ENCODE measurements around the gene NAPA.

Gene NAPA

GRCh38 chr19:47445527-47445926 lies 69.3 kb downstream of the NAPA start:
- no peaks in the 10 kb centered on the region for H3K9me3 ChIP-seq (replicated peaks; ENCODE audit: low read length)
- peaks cover 84% of the 10 kb centered on the region for H3K27me3 ChIP-seq (ENCODE audit: control insufficient read depth, insufficient read depth, low read length)
- H3K4me2 ChIP-seq (ENCODE audit: low read length) = peak overlapping the region; percentile 38
- H3K4me3 ChIP-seq (ENCODE audit: low read length) = no peak overlapping the region
- H3K9ac ChIP-seq (ENCODE audit: low read depth, low read length) = no peak overlapping the region
- H3K36me3 ChIP-seq (ENCODE audit: insufficient read depth, low read length) = no peaks in the 10 kb centered on the region
- peaks cover 9% of the 10 kb centered on the region for H3K4me1 ChIP-seq (ENCODE audit: control insufficient read depth, insufficient read depth, low read length)

DNA sequence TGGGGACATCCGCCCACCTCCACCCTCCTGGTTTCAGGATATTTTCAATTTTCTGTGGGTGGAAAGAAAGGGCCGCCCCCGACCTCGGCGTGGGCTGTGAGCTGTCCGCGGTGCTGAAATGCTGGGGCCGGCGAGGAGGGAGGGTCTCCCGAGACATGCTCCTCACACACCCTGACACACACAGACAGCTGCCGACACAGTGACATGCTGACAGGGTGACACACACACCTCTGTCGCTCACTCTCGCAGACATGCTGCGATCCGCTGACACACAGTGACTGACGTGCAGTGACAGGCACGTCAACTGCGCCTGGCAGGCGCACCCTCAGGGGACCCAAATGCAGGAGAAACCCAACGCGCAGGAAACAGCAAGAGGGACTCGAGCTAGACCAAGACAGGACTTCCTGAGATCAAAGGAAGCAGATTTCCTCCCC lies 70.5 kb downstream of the NAPA start:
- no peaks in the 10 kb centered on the region for H3K36me3 ChIP-seq (ENCODE audit: insufficient read depth, low read length)
- no peak overlapping the region for H3K4me2 ChIP-seq (ENCODE audit: low read length)
- H3K4me1 ChIP-seq (ENCODE audit: control insufficient read depth, insufficient read depth, low read length) = peaks cover 9% of the 10 kb centered on the region
- H3K4me3 ChIP-seq (ENCODE audit: low read length) = no peak overlapping the region
- peaks cover 77% of the 10 kb centered on the region for H3K27me3 ChIP-seq (ENCODE audit: control insufficient read depth, insufficient read depth, low read length)
- no peak overlapping the region for H3K9ac ChIP-seq (ENCODE audit: low read depth, low read length)
- H3K9me3 ChIP-seq (replicated peaks; ENCODE audit: low read length) = no peaks in the 10 kb centered on the region

DNA sequence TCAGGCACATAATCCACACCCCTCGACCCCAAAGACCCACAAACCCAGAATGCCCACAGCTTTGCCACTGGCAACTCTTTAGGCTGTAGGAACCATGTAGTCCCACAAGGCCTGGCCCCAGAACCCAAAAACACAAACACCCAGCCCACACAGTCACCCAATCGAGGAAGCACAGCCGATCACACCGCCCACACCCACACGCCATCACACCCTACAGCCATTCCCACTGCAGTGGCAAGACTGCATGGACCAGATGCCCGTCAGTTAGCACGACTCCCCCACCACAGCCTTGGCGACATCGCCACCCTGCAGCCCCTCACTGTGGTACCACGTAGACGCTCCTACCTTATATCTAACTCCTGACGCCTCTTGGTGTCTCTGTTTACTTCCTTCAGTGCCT lies 71.5 kb downstream of the NAPA start:
- Histone ChIP-seq H3K27me3 (ENCODE audit: control insufficient read depth, insufficient read depth, low read length) (peaks cover 66% of the 10 kb centered on the region), H3K4me3 (ENCODE audit: low read length) (no peak overlapping the region), H3K9me3 (replicated peaks; ENCODE audit: low read length) (no peaks in the 10 kb centered on the region), H3K4me2 (ENCODE audit: low read length) (no peak overlapping the region), H3K9ac (ENCODE audit: low read depth, low read length) (no peak overlapping the region), H3K4me1 (ENCODE audit: control insufficient read depth, insufficient read depth, low read length) (peaks cover 9% of the 10 kb centered on the region), H3K36me3 (ENCODE audit: insufficient read depth, low read length) (no peaks in the 10 kb centered on the region)

GRCh38 chr19:47438793-47439220 lies 76.1 kb downstream of the NAPA start:
- H3K4me3 ChIP-seq (ENCODE audit: low read length) = no peak overlapping the region
- no peak overlapping the region for H3K4me2 ChIP-seq (ENCODE audit: low read length)
- no peak overlapping the region for H3K9ac ChIP-seq (ENCODE audit: low read depth, low read length)
- peaks cover 33% of the 10 kb centered on the region for H3K27me3 ChIP-seq (ENCODE audit: control insufficient read depth, insufficient read depth, low read length)
- no peaks in the 10 kb centered on the region for H3K9me3 ChIP-seq (replicated peaks; ENCODE audit: low read length)
- no peaks in the 10 kb centered on the region for H3K4me1 ChIP-seq (ENCODE audit: control insufficient read depth, insufficient read depth, low read length)
- no peaks in the 10 kb centered on the region for H3K36me3 ChIP-seq (ENCODE audit: insufficient read depth, low read length)

All from skeletal muscle satellite cell (primary cell).